ENCODE measurements around the gene CATSPER3. TPM values are rescaled to one million over a fixed set of nuclear protein-coding genes. Genes with fewer than 3 reads are reported as not detected.

CATSPER3 gene
- total RNA-seq, 4 donors from 2014 or later, result 0.22 to 1.9 (median 0.70) TPM

DNA sequence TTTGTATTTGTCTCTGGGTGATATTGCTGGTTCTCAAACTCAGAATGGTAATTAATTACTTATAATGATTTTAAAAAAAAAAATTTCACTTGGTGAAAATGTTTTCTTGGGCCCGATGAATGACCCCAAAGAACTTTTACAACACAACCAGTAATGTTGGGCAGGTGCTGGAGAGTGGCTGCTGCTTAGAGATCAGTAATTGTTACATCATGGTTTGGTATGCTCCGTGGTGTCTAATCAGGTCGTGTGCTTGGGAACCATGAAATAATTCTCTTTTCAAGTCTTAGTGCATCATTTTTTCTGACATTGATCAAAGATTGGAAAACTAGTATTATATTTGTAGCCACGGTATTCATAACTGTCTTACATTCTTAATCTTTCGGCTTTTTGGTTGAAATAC lies 33.5 kb upstream of the CATSPER3 start:
- Histone ChIP-seq H3K9me3 (no peaks in the 10 kb centered on the region), H3K4me3 (no peak overlapping the region), H3K4me1 (peaks cover 12 to 16% of the 10 kb centered on the region in 2 donors), H3K36me3 (peaks cover 0 to 6% of the 10 kb centered on the region in 2 donors), H3K27me3 (no peaks in the 10 kb centered on the region), H3K27ac (no peak overlapping the region)
- in situ Hi-C loops (cut with MboI; ENCODE audit: low sequenced_read_pairs in 4 of 4) (no loop called here), intact Hi-C loops (cut with DNase I; ENCODE audit: low total_unique reads) (no loop called here)
- TF ChIP-seq POLR2A (IDR thresholded peaks at IDR 0.05), result no peak
- TF ChIP-seq, protein P1, sequence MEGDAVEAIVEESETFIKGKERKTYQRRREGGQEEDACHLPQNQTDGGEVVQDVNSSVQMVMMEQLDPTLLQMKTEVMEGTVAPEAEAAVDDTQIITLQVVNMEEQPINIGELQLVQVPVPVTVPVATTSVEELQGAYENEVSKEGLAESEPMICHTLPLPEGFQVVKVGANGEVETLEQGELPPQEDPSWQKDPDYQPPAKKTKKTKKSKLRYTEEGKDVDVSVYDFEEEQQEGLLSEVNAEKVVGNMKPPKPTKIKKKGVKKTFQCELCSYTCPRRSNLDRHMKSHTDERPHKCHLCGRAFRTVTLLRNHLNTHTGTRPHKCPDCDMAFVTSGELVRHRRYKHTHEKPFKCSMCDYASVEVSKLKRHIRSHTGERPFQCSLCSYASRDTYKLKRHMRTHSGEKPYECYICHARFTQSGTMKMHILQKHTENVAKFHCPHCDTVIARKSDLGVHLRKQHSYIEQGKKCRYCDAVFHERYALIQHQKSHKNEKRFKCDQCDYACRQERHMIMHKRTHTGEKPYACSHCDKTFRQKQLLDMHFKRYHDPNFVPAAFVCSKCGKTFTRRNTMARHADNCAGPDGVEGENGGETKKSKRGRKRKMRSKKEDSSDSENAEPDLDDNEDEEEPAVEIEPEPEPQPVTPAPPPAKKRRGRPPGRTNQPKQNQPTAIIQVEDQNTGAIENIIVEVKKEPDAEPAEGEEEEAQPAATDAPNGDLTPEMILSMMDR (IDR thresholded peaks at IDR 0.05 in 4 of 5, conservative IDR thresholded peaks at IDR 0.05 in 1 of 5), result no peak
- DNase-seq (no peak), ATAC-seq (no peak)

DNA sequence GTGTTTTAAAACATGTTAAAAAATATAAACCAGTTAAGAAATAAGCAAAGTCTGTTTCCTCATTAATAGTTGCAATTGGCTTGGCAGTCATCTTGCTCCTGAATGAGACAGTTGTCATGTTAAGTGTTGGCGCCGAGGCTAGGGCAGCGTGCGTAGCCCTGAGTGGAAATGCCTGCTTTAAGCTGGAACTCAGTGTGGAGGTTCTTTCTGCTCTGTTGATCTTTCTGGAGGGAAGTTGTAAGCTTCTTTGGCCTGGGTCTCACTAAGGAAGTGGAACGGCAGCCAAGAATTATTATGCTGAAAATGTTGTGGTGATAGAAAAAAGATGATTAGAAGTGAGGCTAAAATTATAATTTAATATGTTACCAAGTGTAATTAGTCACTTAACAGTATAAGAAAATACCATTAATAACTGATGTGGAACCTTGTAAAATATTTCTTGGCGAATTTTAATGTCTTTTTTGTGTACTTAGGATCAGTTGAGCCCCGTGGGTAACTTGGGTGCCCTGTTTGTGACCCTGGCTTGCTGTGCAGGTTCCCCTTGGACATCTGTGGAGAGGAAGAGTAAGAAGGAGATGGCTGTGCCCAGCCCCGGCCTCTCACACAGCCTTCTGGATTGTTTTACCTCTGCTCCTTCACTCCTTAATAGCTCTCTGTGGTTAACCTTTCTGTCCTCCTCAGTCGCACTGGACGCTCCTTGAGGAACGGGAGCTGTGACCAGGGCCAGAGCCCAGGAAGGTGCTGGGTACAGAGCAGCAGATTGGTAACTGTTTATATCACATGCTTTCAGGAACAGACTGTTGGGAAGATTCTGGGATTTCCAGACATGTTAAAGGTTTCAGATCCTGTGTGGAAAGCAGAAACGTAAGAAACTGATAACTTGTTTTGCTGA lies 31.8 kb upstream of the CATSPER3 start:
- Histone ChIP-seq H3K4me3 (no peak overlapping the region), H3K4me1 (peaks cover 12 to 16% of the 10 kb centered on the region in 2 donors), H3K9me3 (no peaks in the 10 kb centered on the region), H3K36me3 (peaks cover 0 to 6% of the 10 kb centered on the region in 2 donors), H3K27me3 (no peaks in the 10 kb centered on the region), H3K27ac (no peak overlapping the region)
- in situ Hi-C loops (cut with MboI; ENCODE audit: low sequenced_read_pairs in 4 of 4) (no loop called here), intact Hi-C loops (cut with DNase I; ENCODE audit: low total_unique reads) (no loop called here)
- no peak for DNase-seq
- ATAC-seq, result no peak
- no peak for TF ChIP-seq POLR2A (IDR thresholded peaks at IDR 0.05)
- TF ChIP-seq, protein P1 (IDR thresholded peaks at IDR 0.05 in 4 of 5, conservative IDR thresholded peaks at IDR 0.05 in 1 of 5), result no peak

DNA sequence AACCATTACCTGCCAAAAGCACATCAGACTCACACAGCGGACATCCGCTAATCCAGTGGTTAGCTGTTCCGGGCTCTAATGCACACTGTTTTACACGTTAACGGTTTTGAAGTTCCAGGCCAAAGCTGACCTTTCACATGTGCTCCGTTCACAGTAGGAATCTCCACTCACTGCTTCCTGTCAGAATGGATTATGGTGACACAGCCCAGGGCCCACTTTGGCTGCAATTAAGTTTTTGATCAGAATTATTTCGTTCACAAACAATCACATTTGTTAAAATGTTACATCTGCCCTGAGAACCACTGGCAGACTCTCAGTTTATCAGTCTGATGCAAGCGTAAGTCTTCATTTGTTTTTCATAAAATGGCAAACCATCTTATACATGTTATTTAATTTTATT lies 30.2 kb upstream of the CATSPER3 start:
- H3K4me3 ChIP-seq, result no peak overlapping the region
- no peak overlapping the region for H3K27ac ChIP-seq
- DNase-seq, result no peak
- no peak for ATAC-seq
- peaks cover 0 to 4% of the 10 kb centered on the region in 2 donors for H3K36me3 ChIP-seq
- H3K27me3 ChIP-seq, result no peaks in the 10 kb centered on the region
- intact Hi-C loops (cut with DNase I; ENCODE audit: low total_unique reads), result no loop called here
- H3K9me3 ChIP-seq, result no peaks in the 10 kb centered on the region
- in situ Hi-C loops (cut with MboI; ENCODE audit: low sequenced_read_pairs in 4 of 4), result no loop called here
- peaks cover 12 to 16% of the 10 kb centered on the region in 2 donors for H3K4me1 ChIP-seq
- TF ChIP-seq, protein P1 (IDR thresholded peaks at IDR 0.05 in 4 of 5, conservative IDR thresholded peaks at IDR 0.05 in 1 of 5), result no peak
- no peak for TF ChIP-seq POLR2A (IDR thresholded peaks at IDR 0.05)

GRCh38 chr5:134938030-134938429 lies 29.7 kb upstream of the CATSPER3 start:
- H3K27ac ChIP-seq, result no peak overlapping the region
- no peaks in the 10 kb centered on the region for H3K27me3 ChIP-seq
- DNase-seq (no peak), ATAC-seq (no peak)
- H3K36me3 ChIP-seq, result no peaks in the 10 kb centered on the region
- intact Hi-C loops (cut with DNase I; ENCODE audit: low total_unique reads) (no loop called here), in situ Hi-C loops (cut with MboI; ENCODE audit: low sequenced_read_pairs in 4 of 4) (no loop called here)
- TF ChIP-seq, protein P1 (IDR thresholded peaks at IDR 0.05 in 4 of 5, conservative IDR thresholded peaks at IDR 0.05 in 1 of 5), result no peak
- TF ChIP-seq POLR2A (IDR thresholded peaks at IDR 0.05), result no peak
- no peak overlapping the region for H3K4me3 ChIP-seq
- peaks cover 12 to 16% of the 10 kb centered on the region in 2 donors for H3K4me1 ChIP-seq
- no peaks in the 10 kb centered on the region for H3K9me3 ChIP-seq

Data from gastrocnemius medialis (tissue), 4 donors.